ENCODE measurements around the gene ZNF266. TPM values are rescaled to one million over a fixed set of nuclear protein-coding genes. Genes with fewer than 3 reads are reported as not detected.

Gene ZNF266
- total and polyA plus RNA-seq, 2 of the 13 experiments (the other 11 are each of a cell fraction or from before 2014, with no cell fraction given), result 19.8 to 20.8 TPM

GRCh38 chr19:9435279-9436268, at the start of gene ZNF266 (continued):
- no peak for TF ChIP-seq ZNF550 (CRISPR knock-in tag; IDR thresholded peaks at IDR 0.05; ENCODE audit: borderline replicate concordance)
- no peak for TF ChIP-seq PCBP2 (optimal IDR thresholded peaks at IDR 0.05; ENCODE audit: low read depth, low read length, poor library complexity, severe bottlenecking)
- no peak for TF ChIP-seq PPARG (CRISPR knock-in tag; conservative IDR thresholded peaks at IDR 0.05)
- TF ChIP-seq HHEX (CRISPR knock-in tag; IDR thresholded peaks at IDR 0.05), result no peak
- peak; percentile 53; the same call in 1 of the 2 replicates for TF ChIP-seq RFX5 (IDR thresholded peaks at IDR 0.05; ENCODE audit: low read depth, low read length)
- no peak for TF ChIP-seq ZFP36 (IDR thresholded peaks at IDR 0.05; ENCODE audit: borderline replicate concordance, low read depth, low read length, partially characterized antibody)
- TF ChIP-seq SP140L (CRISPR knock-in tag; IDR thresholded peaks at IDR 0.05; ENCODE audit: borderline replicate concordance), result no peak
- TF ChIP-seq MIXL1 (CRISPR knock-in tag; IDR thresholded peaks at IDR 0.05), result peak; percentile 60; the same call in 1 of the 2 replicates
- TF ChIP-seq, protein P1, sequence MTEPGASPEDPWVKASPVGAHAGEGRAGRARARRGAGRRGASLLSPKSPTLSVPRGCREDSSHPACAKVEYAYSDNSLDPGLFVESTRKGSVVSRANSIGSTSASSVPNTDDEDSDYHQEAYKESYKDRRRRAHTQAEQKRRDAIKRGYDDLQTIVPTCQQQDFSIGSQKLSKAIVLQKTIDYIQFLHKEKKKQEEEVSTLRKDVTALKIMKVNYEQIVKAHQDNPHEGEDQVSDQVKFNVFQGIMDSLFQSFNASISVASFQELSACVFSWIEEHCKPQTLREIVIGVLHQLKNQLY (CRISPR knock-in tag; IDR thresholded peaks at IDR 0.05), result no peak
- no peak for TF ChIP-seq SKI (IDR thresholded peaks at IDR 0.05; ENCODE audit: partially characterized antibody)
- no peak for TF ChIP-seq CBX1 (IDR thresholded peaks at IDR 0.05; ENCODE audit: low read depth)
- TF ChIP-seq SNAPC5 (CRISPR knock-in tag; IDR thresholded peaks at IDR 0.05; ENCODE audit: borderline replicate concordance), result no peak
- TF ChIP-seq, protein P2, sequence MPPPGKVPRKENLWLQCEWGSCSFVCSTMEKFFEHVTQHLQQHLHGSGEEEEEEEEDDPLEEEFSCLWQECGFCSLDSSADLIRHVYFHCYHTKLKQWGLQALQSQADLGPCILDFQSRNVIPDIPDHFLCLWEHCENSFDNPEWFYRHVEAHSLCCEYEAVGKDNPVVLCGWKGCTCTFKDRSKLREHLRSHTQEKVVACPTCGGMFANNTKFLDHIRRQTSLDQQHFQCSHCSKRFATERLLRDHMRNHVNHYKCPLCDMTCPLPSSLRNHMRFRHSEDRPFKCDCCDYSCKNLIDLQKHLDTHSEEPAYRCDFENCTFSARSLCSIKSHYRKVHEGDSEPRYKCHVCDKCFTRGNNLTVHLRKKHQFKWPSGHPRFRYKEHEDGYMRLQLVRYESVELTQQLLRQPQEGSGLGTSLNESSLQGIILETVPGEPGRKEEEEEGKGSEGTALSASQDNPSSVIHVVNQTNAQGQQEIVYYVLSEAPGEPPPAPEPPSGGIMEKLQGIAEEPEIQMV (CRISPR knock-in tag; IDR thresholded peaks at IDR 0.05; ENCODE audit: low read depth), result peak; percentile 48; the same call in 1 of the 2 replicates
- no peak for TF ChIP-seq REXO4 (CRISPR knock-in tag; IDR thresholded peaks at IDR 0.05; ENCODE audit: borderline replicate concordance)
- TF ChIP-seq FOXM1 (CRISPR knock-in tag; IDR thresholded peaks at IDR 0.05), result no peak
- TF ChIP-seq EP300 (IDR thresholded peaks at IDR 0.05; ENCODE audit: low read depth in 2 of 2, low read length in 2 of 2), result no peak
- TF ChIP-seq EP300 (CRISPR knock-in tag; IDR thresholded peaks at IDR 0.05; ENCODE audit: borderline replicate concordance), result no peak
- no peak for TF ChIP-seq ZNF251 (CRISPR knock-in tag; IDR thresholded peaks at IDR 0.05)
- peak; percentile 49; the same call in 1 of the 2 replicates for TF ChIP-seq EHMT2 (IDR thresholded peaks at IDR 0.05; ENCODE audit: borderline replicate concordance, low read depth, low read length)
- TF ChIP-seq, protein P3, sequence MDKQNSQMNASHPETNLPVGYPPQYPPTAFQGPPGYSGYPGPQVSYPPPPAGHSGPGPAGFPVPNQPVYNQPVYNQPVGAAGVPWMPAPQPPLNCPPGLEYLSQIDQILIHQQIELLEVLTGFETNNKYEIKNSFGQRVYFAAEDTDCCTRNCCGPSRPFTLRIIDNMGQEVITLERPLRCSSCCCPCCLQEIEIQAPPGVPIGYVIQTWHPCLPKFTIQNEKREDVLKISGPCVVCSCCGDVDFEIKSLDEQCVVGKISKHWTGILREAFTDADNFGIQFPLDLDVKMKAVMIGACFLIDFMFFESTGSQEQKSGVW (CRISPR knock-in tag; IDR thresholded peaks at IDR 0.05; ENCODE audit: borderline replicate concordance), result no peak
- peak; percentile 54 for TF ChIP-seq ETV6 (CRISPR knock-in tag; conservative IDR thresholded peaks at IDR 0.05)
- TF ChIP-seq, protein P4, sequence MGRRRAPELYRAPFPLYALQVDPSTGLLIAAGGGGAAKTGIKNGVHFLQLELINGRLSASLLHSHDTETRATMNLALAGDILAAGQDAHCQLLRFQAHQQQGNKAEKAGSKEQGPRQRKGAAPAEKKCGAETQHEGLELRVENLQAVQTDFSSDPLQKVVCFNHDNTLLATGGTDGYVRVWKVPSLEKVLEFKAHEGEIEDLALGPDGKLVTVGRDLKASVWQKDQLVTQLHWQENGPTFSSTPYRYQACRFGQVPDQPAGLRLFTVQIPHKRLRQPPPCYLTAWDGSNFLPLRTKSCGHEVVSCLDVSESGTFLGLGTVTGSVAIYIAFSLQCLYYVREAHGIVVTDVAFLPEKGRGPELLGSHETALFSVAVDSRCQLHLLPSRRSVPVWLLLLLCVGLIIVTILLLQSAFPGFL (CRISPR knock-in tag; IDR thresholded peaks at IDR 0.05), result no peak
- no peak for TF ChIP-seq ZNF382 (CRISPR knock-in tag; IDR thresholded peaks at IDR 0.05; ENCODE audit: borderline replicate concordance)
- no peak for TF ChIP-seq NFATC3 (CRISPR knock-in tag; IDR thresholded peaks at IDR 0.05)
- TF ChIP-seq JUN (CRISPR knock-in tag; IDR thresholded peaks at IDR 0.05), result no peak
- 0 out of 2 replicates have a peak, but pooled peaks have one; percentile 8 for TF ChIP-seq ZNF629 (CRISPR knock-in tag; conservative IDR thresholded peaks at IDR 0.05)
- no peak for TF ChIP-seq KDM3A (CRISPR knock-in tag; IDR thresholded peaks at IDR 0.05; ENCODE audit: low read depth)
